ENCODE results near the gene OGFOD2. TPM values are rescaled to one million over a fixed set of nuclear protein-coding genes. Genes with fewer than 3 reads are reported as not detected.

The OGFOD2 gene
- total RNA-seq, 4 donors from 2014 or later, result 13.3 to 133 (median 16.8) TPM

- Histone ChIP-seq H3K27ac (no peak overlapping the region), H3K27me3 (no peaks in the 10 kb centered on the region), H3K4me1 (no peaks in the 10 kb centered on the region), H3K9me3 (no peaks in the 10 kb centered on the region), H3K36me3 (no peaks in the 10 kb centered on the region), H3K4me3 (no peak overlapping the region)
- DNase-seq, result no peak
- intact Hi-C loops (cut with DNase I; ENCODE audit: low total_unique reads), result no loop called here
- no peak for TF ChIP-seq CTCF (IDR thresholded peaks at IDR 0.05)
- TF ChIP-seq POLR2A (IDR thresholded peaks at IDR 0.05), result no peak
Measured at GRCh38 chr12:123022846-123023245, 47.8 kb downstream of the OGFOD2 start.

GRCh38 chr12:123024819-123025391 lies 49.9 kb downstream of the OGFOD2 start:
- intact Hi-C loops (cut with DNase I; ENCODE audit: low total_unique reads), result no loop called here
- Histone ChIP-seq H3K4me1 (no peaks in the 10 kb centered on the region), H3K27ac (no peak overlapping the region), H3K4me3 (no peak overlapping the region), H3K27me3 (no peaks in the 10 kb centered on the region), H3K9me3 (no peaks in the 10 kb centered on the region), H3K36me3 (no peaks in the 10 kb centered on the region)
- DNase-seq, result no peak
- TF ChIP-seq POLR2A (IDR thresholded peaks at IDR 0.05), result no peak
- TF ChIP-seq CTCF (IDR thresholded peaks at IDR 0.05), result no peak

- Histone ChIP-seq H3K36me3 (no peaks in the 10 kb centered on the region), H3K27ac (no peak overlapping the region), H3K27me3 (no peaks in the 10 kb centered on the region), H3K9me3 (no peaks in the 10 kb centered on the region), H3K4me3 (no peak overlapping the region), H3K4me1 (no peaks in the 10 kb centered on the region)
- intact Hi-C loops (cut with DNase I; ENCODE audit: low total_unique reads), result no loop called here
- no peak for DNase-seq
- no peak for TF ChIP-seq CTCF (IDR thresholded peaks at IDR 0.05)
- TF ChIP-seq POLR2A (IDR thresholded peaks at IDR 0.05), result no peak
Measured at GRCh38 chr12:123026094-123026853, 51.2 kb downstream of the OGFOD2 start.

GRCh38 chr12:123027726-123028445 lies 52.8 kb downstream of the OGFOD2 start:
- intact Hi-C loops (cut with DNase I; ENCODE audit: low total_unique reads), result no loop called here
- Histone ChIP-seq H3K9me3 (no peaks in the 10 kb centered on the region), H3K4me3 (no peak overlapping the region), H3K27ac (no peak overlapping the region), H3K4me1 (no peaks in the 10 kb centered on the region), H3K36me3 (no peaks in the 10 kb centered on the region), H3K27me3 (no peaks in the 10 kb centered on the region)
- no peak for DNase-seq
- TF ChIP-seq POLR2A (IDR thresholded peaks at IDR 0.05), result no peak
- no peak for TF ChIP-seq CTCF (IDR thresholded peaks at IDR 0.05)

GRCh38 chr12:123028475-123028874 lies 53.4 kb downstream of the OGFOD2 start:
- TF ChIP-seq POLR2A (IDR thresholded peaks at IDR 0.05) (no peak), CTCF (IDR thresholded peaks at IDR 0.05) (no peak)
- intact Hi-C loops (cut with DNase I; ENCODE audit: low total_unique reads), result no loop called here
- Histone ChIP-seq H3K4me1 (no peaks in the 10 kb centered on the region), H3K4me3 (no peak overlapping the region), H3K27ac (no peak overlapping the region), H3K27me3 (no peaks in the 10 kb centered on the region), H3K9me3 (no peaks in the 10 kb centered on the region), H3K36me3 (no peaks in the 10 kb centered on the region)
- DNase-seq, result no peak
